Right ventricle myocardium superior (tissue), 1 donor: ENCODE data around the gene FAM229A. TPM values are rescaled to one million over a fixed set of nuclear protein-coding genes. Genes with fewer than 3 reads are reported as not detected.
"Not testable (repeated sequence)": the region's sequence is repeated elsewhere in the genome, so short reads cannot be mapped to it uniquely, and the experiment has no call there.

Experiments
- ATAC-seq: fragments of 200-7000 bp; cut with Tn5 transposase; one replicate; pipeline ENCODE4 v1.9.1; 2020; ENCODE audit warnings: mild to moderate bottlenecking; ENCODE audit not compliant: poor library complexity
- DNase-seq: peaks from one replicate; pipeline ENCODE4 v3.0.0-alpha.2; 2020
- intact Hi-C: fragments of 100-400 bp; cut with DNase I; formaldehyde crosslinking; loops from one replicate; pipeline ENCODE4 v1.11.2; 2022
- total RNA-seq: library from RNA; stranded (reverse); fragmentation: NEBNext Ultra II Directional; extraction: Animal tissue kit (Norgen Biotek cat#: 25700); gene quantifications from one replicate; pipeline ENCODE4 v1.2.1, GENCODE V29; 2021
- donor health status: DM: no; HTN: yes; CAD: no; lungs with severe emphysema.

Gene FAM229A
- total RNA-seq, 1 donor from 2014 or later, result 1.7 TPM

DNA sequence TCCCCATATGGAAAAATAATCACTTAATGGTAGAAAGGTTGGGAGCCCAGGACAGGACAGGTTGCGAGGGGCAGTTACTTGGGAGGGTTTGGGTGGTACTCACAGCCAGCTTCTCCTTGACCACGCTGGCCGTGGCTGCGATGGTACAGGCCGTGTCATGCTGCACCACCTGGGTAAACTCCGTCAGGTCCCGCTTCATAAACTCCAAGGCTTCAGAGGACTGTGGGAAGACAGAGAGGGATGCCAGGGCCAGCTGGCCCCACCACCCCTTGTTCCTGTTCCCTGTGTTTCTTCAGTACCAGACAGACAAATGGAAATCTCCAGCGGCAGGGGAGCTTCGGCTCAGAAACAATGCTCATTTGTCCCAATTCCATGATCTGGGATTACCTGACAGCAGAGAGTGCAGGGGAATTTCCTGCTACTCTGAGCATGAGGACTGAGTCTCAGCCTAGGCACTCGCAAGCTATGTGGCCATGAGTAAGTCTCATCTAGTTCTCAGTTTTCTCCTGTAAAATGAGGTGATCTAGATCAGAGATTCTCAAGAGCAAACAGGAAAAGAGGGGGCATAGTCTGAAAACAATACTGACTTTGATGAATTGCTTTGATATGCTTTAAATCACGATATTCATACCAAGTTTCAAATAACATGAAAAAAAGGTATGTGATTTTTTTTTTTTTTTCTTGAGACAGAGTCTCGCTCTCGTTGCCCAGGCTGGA, 24.5 kb upstream of the FAM229A start:
- intact Hi-C loops, result no loop called here

DNA sequence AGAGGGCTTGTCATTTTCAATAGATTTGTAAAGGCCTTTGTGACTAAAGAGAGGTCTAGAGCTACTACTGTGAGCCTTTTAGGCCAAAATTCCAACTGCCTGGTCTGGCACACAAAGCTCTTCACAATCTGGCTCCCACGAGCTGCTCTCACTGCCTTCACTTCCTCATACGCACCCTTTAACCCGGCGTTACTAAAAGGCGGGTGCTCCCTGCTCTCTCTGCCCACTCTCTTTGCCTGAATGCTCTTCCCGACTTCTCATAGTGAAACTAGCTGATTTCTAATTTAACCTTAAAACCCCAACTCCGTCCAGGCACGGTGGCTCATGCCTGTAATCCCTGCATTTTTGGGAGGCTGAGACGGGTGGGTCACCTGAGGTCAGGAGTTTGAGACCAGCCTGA, 17.8 kb upstream of the FAM229A start:
- intact Hi-C loops, result no loop called here
- DNase-seq, result no peak
- ATAC-seq, result no peak

More for the DNA sequence above, 24.5 kb upstream of the FAM229A start:
- DNase-seq (no peak), ATAC-seq (no peak)

DNA sequence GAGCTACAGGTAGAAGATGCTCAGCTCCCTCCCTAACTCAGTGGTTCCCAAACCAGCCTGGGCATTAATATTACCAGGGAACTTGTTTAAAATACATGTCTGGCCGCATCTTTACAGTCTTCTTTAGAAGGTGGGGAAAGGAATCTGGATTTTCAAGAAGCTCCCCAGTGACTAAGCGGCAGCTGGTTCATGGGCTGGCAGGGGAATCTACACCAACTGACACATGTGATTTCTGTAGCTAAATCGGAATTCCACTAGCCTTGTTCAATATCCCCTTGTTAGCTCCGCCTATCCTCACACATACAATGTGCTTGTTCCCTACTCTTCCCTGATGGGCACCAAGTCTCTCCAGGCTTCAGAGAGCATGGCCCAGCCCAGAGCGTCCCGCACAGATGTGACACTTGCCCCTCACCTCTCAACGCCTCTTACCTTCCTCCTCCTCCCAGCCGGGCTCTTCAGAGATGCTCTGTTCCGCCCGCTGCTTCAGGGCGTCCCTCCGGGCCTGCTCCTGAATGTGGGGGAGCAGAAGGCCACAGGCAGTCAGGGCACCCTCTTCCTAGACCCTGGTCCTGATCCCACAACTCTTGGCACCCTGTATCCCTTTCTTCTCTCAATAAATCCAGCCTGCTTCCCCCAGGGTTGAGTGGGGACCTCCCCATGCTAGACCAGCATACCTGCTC, 15.4 kb upstream of the FAM229A start:
- ATAC-seq (no peak), DNase-seq (no peak)
- intact Hi-C loops, result no loop called here

DNA sequence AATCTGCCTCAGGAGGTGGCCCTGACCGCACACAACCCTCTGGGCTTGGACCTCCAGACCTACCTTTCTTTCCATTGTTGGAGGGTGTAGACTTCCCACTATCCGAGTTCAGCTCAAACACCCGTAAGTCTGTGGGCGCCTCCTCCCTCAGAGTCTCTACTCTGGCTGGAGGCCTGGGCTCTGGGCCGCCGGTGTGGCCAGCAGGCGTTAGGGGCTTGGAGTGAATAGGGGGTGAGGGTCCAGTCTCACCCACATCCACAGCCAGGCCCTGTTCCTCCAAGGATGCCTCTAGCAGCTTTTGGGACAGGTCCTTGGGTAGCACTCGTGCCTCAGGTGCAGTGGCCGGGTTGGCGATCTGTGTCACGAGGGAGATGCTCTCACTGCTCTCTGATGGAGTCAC, 13.9 kb upstream of the FAM229A start:
- intact Hi-C loops, result no loop called here
- no peak for ATAC-seq
- no peak for DNase-seq

DNA sequence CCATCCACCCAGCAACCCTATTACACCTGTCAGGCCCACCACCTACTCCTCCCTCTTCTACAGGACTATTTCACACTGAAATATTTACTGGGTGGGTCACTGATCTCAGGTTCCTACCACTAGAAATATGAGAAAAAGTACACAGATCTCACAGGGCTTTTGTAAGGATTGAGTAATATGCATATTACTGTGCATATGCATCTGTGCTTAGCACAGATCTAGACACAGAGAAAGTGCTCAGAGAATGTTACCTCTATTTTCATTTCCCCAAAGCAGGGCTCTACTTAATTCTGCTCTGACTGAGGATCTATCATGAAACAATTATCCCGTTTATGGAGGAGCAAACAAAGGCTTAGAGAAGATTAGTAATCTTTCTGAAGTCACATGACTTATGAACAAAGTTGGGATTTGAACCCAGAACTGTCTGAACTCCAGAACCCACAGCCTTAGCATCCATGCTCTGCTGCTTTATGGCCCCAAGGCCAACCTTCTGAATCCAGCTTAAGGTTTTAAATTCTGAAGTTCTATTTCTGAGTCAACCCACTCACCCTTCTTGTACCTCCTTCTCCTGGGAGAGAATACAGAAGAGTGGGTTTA, 11.8 kb upstream of the FAM229A start:
- intact Hi-C loops, result no loop called here
- ATAC-seq, result no peak
- DNase-seq, result no peak

DNA sequence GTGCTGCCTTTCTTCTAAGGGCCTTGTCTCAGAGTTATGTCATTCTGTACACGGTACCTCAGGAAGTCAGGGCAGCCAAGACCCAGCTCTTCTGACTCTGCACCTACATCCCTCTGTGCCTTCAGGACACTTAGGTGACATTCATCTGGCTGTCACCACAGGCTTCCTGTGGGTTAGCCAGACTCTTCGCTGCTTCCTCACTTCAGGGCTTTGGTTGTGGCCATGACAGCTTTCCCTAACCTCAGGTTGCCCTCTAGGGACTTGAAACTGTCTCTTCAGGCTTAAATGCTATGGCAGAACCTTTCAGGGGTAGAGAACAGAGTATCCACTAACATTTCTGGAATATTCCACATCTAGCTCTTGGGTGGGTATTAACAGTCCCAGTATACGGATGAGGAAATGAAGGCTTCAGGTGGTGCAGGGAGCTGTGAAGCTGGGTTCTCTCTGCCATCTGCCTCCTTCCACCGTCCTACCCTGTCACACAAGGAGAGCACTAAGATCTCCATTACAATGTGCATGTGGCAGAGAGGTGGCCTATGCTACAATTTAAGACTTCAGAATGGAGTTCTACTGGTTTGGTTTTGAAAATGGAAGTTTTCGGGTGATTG, 10.0 kb upstream of the FAM229A start:
- ATAC-seq, result no peak
- intact Hi-C loops, result no loop called here
- peak; percentile 21 for DNase-seq

DNA sequence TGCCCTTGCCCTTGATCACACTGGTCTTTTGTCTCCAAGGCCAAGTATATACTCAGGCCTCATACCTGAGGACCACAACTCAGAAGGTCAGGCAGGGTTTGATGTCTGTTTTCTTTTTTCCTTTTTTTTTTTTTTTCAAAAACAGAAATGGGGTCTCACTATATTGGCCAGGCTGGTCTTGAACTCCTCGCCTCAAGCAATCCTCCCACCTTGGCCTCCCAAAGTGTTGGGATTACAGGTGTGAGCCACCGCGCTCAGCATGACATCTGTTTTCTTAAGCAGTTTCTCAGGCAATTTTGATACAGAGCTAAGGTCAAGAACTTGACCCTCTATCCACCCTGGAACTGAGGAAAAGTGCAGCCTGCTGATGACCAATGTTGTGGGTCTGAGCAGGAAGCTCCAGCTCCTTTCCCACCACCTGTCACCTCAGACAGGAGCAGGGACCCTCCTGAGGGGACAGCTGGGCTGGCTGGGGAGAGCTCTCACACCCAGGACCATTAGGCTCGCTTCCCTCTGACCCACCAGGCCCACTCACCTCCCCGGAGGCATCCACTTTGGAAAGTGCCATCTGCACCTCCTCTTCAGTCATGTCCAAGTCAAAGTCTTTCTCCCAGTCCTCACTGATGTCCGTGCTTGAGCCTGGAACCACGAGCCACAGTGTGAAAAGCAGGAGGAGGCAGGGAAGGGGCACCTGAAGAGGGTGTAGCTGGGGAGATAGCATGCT, 5.8 kb upstream of the FAM229A start:
- ATAC-seq, result no peak
- intact Hi-C loops, result no loop called here
- peak; percentile 6 for DNase-seq

DNA sequence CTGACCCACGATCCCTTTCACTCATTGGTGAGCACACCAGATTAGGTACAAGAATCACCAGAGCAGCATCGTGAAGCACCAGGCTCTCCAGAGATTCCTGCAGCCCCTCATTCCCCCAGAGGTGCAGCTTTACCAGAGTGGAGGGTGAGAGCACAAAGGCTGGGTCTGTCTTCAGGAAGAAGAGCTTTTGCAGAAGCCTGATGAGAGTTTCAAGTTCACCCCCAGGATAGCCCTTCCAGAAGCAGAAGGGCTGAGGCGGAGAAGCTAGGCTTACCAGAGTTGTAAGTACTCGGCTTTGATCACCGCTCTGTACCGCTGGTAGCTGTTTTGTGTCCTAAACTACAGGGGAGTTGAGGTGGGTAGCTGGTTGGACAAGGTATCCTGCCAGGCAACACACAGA, 3.2 kb upstream of the FAM229A start:
- peak; percentile 11 for DNase-seq
- intact Hi-C loops, result no loop called here
- ATAC-seq, result no peak

DNA sequence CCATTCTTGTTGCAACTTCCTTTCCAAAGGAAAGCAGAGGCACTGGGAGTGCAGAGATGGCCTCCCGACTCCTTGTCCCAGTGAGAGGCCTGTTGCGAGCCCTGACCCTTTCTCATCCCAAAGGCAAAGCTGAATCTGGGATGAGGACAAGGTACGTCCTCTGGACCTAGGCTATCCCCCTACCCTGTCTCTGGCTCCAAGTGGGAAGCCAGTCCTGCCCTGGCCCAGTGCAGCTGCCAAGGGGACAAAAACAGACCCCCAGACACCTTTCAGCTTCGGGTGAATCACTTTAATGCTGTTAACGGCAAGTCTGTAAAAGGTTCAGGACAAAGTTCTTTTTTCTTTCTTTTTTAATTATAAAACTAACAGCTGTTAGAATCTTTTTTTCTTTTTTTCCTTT, 2.6 kb upstream of the FAM229A start:
- DNase-seq, result no peak
- intact Hi-C loops, result no loop called here
- ATAC-seq, result no peak

DNA sequence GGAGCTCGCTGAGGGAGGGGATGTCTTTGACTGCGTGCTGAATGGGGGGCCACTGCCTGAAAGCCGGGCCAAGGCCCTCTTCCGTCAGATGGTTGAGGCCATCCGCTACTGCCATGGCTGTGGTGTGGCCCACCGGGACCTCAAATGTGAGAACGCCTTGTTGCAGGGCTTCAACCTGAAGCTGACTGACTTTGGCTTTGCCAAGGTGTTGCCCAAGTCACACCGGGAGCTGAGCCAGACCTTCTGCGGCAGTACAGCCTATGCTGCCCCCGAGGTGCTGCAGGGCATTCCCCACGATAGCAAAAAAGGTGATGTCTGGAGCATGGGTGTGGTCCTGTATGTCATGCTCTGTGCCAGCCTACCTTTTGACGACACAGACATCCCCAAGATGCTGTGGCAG, 1.4 kb upstream of the FAM229A start:
- ATAC-seq, result no peak
- intact Hi-C loops, result loop anchor here (2.0 kb wide), 1 partner anchor 29 kb away; no protein-coding TSS in a partner anchor
- DNase-seq, result peak; percentile 23

DNA sequence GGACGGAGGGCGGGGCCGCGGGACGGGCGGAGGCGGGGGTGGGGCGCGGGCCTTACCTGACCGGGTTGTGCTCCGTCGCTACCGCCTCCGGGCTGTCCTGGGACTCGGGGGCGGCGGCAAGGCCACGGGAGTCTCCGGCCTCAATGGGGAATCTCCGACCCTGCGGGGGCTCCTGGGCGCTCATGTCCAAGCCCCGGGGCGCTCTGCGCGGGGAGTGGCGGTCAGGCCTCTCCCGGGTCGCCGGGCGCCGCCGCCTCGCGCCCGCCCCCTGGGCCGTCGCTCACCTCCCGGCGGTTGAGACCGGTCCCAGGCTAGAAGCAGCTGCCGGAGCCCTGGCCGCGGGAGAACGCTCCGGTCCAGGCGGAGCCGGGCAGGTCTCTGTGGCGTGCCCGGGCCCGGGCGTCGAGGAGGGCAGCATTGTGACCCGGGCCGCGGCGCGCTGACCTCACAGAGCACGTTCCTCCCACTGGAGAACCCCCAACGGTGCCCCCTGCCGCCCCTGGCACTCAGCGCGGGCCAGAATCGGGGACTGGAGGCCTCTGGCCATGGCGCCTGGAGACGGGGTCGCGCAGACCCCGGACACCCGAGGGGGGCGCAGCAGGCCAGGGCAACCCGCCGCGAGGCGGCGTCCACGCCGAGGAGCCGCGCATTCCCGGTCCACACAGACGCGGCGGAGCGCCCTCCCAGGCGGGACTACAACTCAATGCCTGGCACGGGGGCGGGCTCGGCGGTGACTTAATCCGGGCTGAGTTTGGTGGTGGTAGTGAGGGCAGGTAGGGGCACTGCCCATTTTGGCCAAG, 411 bp downstream of the FAM229A start:
- intact Hi-C loops, result loop anchor here (2.0 kb wide), 1 partner anchor 27 kb away; no protein-coding TSS in a partner anchor
- peak; percentile 77 for DNase-seq

DNA sequence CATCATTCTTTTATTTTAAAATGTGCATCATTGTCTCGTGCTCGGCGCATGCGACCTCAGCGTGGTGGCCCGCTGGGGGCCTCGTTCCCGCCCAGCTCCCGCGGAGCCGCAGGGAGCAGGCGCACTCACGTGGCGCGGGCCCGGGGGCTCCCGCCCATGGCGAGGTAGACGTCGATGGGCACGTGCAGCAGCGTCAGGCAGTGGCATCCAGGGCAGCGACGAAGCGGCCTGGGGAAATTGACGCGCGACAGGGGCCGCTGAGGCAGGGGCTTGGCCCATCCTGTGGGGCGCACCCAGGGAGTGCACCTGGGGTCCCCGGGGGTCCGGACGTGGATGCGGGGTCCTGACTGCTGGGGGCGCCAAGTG, 994 bp downstream of the FAM229A start:
- intact Hi-C loops, result no loop called here
- DNase-seq (no peak), ATAC-seq (no peak)

More for the DNA sequence above, 411 bp downstream of the FAM229A start:
- peak; percentile 82 for ATAC-seq

DNA sequence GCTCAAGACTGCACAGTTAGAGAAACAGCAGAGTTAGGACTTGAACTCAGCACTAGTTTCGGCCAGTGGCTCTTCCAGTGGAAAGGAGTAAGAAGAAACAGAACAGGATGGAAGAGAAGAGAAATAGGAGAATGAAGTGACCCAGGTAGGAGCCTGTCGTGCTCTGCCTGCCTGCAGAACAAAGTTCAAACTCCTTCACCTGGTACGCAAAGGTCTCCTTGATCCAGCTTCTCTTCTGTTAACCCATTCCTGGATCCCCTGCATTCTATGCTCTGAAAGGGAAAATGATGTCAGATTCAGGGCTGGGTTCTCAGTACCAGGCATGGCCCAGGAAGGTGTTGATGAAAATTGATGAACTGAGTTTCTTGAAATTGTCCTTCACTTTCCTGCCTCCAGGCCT, 3.9 kb downstream of the FAM229A start:
- DNase-seq (no peak), ATAC-seq (no peak)
- intact Hi-C loops, result no loop called here

DNA sequence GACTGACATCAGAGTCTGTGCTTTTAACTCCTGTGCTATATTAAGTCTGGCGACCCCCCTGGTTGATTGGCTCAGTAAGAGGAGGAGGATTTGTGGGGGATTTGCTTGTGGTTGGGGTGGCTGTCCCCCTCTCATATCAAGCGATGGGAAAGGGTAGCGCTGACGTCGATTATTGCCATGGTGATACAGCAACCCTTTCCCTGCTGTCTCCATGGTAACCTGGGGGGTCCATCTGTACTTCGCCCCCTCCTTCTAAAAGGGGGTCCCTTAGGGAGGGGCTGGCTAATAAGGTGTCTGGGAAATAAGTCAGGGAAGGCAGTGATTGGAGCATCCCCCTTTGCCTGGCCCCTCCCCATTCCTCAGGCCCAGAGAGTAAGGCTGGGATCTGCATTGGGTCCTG, 4.7 kb downstream of the FAM229A start:
- intact Hi-C loops, result no loop called here
- no peak for ATAC-seq
- no peak for DNase-seq

DNA sequence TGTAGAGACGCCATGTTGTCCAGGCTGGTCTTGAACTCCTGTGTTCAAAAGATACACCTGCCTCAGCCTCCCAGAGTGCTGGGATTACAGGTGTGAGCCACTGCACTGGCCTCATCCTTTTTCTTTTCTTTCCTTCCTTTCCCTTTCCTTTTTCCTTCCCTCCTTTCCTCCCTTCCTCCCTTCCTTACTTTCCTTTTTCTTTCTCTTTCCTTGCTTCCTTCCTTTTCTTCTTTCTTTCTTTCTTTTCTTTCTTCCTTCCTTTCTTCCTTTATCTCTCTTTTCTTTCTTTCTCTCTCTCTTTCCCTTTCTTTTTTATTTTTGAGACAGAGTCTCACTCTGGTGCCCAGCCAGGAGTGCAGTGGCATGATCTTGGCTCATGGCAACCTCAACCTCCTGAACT, 5.8 kb downstream of the FAM229A start:
- DNase-seq (no peak), ATAC-seq (no peak)
- intact Hi-C loops, result no loop called here

DNA sequence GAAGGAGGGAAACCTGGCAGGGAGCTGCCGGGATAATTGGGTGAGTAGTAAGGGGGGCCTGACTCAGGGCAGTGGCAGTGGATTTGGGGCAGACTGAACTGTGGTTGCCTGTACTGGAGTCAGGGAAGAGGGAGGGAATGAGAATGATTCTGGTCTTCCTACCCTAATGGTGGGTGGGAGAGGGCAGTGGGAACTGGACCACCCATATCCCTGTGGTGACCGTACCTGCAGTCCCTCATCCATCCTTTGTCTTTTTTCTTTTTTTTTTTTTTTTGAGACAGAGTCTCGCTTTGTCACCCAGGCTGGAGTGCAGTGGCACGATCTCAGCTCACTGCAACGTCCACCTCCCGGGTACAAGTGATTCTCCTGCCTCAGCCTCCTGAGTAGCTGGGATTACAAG, 6.5 kb downstream of the FAM229A start:
- not testable (repeated sequence) for DNase-seq, ATAC-seq

DNA sequence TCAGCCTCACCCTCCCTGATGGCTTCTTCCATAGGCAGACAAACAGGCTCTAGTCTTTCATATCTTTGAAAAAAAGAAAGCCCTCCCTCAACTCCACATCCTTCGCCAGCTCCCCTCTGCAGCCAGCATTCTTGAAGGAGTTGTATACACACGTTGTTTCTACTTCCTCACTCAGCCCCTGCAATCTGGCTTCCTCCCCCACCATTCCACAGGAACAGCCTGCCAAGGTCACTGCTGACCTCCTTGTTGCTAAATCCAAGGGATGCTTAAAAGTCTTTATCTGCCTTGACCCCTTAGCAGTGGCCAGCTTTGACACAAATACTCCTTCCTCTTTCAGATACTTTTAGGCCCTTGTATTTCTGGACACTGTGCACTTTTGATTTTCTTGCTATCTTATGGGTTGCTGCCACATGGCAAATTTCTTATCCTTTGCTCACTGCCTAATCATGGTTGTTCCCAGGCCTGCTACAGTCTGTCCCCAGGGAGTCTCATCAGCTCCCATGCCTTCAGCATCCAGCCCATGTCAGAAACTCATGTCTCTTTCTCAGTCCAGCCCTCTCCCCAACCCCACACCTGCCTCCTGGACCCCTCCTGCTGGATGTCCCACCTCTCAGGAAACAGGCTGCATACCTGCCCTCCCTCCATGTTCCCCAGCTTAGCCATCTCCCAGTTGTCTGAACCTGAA, 8.3 kb downstream of the FAM229A start:
- intact Hi-C loops, result loop anchor here (5.0 kb wide), 1 partner anchor 38 kb away; the partner anchor contains the start of gene BSDC1
- DNase-seq (peak; percentile 65), ATAC-seq (peak; percentile 11)

More for the DNA sequence above, 6.5 kb downstream of the FAM229A start:
- intact Hi-C loops, result not testable (repeated sequence)
